ENCODE measurements around the gene SMIM10L1. TPM values are rescaled to one million over a fixed set of nuclear protein-coding genes. Genes with fewer than 3 reads are reported as not detected.

Gene SMIM10L1
- total RNA-seq, 1 donor from 2014 or later = 25.5 TPM

DNA sequence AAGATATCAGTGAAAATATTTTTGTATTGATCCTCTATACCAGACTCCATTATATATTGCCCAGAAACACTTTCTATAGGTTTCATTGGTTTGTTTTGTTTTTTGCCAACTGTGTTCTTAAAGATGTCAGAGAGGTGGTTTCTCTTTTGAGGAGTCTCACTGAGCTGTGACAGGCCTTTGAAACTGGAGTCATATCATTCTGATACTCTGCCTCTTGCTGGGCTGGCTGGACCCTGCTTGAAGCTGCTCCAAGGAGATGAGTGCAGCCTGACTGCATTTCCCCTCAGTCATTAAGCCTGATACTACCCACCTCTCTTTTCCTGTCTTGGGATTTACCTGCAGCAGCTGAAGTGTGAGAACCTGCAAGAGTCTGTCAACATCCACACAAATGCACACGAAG is 20.2 kb upstream of the SMIM10L1 start:
- TF ChIP-seq, protein P1, sequence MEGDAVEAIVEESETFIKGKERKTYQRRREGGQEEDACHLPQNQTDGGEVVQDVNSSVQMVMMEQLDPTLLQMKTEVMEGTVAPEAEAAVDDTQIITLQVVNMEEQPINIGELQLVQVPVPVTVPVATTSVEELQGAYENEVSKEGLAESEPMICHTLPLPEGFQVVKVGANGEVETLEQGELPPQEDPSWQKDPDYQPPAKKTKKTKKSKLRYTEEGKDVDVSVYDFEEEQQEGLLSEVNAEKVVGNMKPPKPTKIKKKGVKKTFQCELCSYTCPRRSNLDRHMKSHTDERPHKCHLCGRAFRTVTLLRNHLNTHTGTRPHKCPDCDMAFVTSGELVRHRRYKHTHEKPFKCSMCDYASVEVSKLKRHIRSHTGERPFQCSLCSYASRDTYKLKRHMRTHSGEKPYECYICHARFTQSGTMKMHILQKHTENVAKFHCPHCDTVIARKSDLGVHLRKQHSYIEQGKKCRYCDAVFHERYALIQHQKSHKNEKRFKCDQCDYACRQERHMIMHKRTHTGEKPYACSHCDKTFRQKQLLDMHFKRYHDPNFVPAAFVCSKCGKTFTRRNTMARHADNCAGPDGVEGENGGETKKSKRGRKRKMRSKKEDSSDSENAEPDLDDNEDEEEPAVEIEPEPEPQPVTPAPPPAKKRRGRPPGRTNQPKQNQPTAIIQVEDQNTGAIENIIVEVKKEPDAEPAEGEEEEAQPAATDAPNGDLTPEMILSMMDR (IDR thresholded peaks at IDR 0.05; ENCODE audit: unreplicated experiment) = no peak

DNA sequence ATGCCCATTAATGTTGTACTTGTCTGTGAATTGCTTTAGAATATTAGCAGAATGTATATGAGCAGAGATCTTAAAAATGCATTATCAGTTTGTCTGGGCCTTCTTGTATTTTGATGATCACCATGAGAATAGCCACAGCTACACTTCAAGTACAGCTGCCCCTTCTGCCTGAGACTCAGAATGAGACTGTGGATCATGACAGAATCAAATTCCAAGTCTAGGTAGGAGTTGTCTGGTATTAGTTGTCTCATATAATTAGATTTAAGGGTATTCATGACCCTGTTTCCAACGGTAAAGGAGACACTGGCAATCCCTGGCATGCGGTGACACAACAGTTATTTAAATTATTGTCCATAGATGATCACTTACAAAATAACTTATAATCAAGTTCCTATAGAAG is 18.3 kb upstream of the SMIM10L1 start:
- H3K36me3 Mint-ChIP-seq (ENCODE audit: insufficient read depth) = peaks cover 50% of the 10 kb centered on the region

More for the DNA sequence above, 20.2 kb upstream of the SMIM10L1 start:
- Mint-ChIP-seq H3K4me3 (ENCODE audit: low read depth) (no peak overlapping the region), H3K36me3 (ENCODE audit: insufficient read depth) (peaks cover 49% of the 10 kb centered on the region), H3K27me3 (no peaks in the 10 kb centered on the region), H3K9me3 (ENCODE audit: low read depth) (peaks cover 39% of the 10 kb centered on the region), H3K27ac (no peak overlapping the region), H3K4me1 (ENCODE audit: low read depth) (no peaks in the 10 kb centered on the region)
- DNase-seq (ENCODE audit: low spot score, unreplicated experiment) = no peak

DNA sequence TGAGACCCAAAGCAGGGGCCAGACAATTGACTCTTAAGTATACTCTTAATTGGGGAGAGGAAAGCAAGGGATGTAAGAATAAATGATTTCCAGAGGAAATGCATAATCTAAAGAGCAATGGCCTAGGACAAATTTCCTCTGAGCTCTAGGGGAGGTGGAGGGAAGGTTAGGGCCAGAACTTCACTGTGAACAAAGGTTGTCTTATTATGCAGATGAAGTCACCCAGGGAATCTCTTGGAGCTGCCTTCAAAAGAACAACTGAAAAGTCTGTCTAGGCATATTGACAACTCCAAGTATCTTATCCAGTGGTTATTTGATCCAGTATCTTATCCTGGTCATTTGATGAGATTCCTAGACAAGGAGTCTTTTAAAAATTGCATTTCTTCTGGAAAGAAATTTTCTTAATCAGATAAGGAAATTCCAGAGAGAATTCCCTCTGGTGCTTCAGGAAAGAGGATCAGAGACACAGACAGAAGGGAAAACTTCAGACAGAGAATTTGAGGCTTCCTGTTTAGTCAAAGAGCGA is 16.5 kb upstream of the SMIM10L1 start:
- DNase-seq (ENCODE audit: low spot score, unreplicated experiment) = no peak

More for the DNA sequence above, 18.3 kb upstream of the SMIM10L1 start:
- no peaks in the 10 kb centered on the region for H3K4me1 Mint-ChIP-seq (ENCODE audit: low read depth)
- no peak for DNase-seq (ENCODE audit: low spot score, unreplicated experiment)
- H3K9me3 Mint-ChIP-seq (ENCODE audit: low read depth) = peaks cover 35% of the 10 kb centered on the region
- no peak overlapping the region for H3K27ac Mint-ChIP-seq
- no peak overlapping the region for H3K4me3 Mint-ChIP-seq (ENCODE audit: low read depth)
- H3K27me3 Mint-ChIP-seq = no peaks in the 10 kb centered on the region
- TF ChIP-seq, protein P1 (IDR thresholded peaks at IDR 0.05; ENCODE audit: unreplicated experiment) = no peak

DNA sequence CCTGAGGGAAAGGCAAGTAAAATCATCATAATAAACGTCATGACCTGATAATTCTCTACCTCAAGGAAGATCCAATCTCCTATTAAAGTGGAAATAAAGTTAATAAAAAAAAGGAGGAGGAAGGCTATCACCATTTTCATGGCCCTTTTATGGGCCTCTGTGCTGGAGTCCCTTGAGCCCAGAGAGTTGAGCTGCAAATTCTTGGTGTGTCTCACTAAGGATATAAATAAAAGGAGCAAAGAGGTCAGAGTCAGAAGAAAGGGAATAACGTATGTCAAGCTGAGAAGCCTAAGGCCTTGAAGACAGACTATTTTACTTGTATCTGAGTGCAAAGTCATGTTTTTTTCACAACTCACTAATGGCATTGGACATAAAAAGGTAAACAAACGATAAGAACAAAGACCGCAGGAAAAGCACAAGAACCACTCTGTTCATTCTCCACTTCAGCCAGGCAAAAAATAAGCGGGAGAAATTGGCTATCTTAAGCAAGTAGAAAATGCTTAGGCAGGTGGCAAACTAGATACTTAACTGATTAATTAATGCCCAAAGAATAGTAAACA is 12.0 kb upstream of the SMIM10L1 start:
- H3K36me3 Mint-ChIP-seq (ENCODE audit: insufficient read depth) = peaks cover 42% of the 10 kb centered on the region
- H3K27ac Mint-ChIP-seq = peak overlapping the region; percentile 70
- H3K27me3 Mint-ChIP-seq = no peaks in the 10 kb centered on the region
- no peak overlapping the region for H3K4me3 Mint-ChIP-seq (ENCODE audit: low read depth)
- H3K9me3 Mint-ChIP-seq (ENCODE audit: low read depth) = peaks cover 19% of the 10 kb centered on the region
- no peak for DNase-seq (ENCODE audit: low spot score, unreplicated experiment)
- H3K4me1 Mint-ChIP-seq (ENCODE audit: low read depth) = peaks cover 10% of the 10 kb centered on the region
- TF ChIP-seq, protein P1 (IDR thresholded peaks at IDR 0.05; ENCODE audit: unreplicated experiment) = no peak

More for the DNA sequence above, 16.5 kb upstream of the SMIM10L1 start:
- peaks cover 50% of the 10 kb centered on the region for H3K36me3 Mint-ChIP-seq (ENCODE audit: insufficient read depth)
- TF ChIP-seq, protein P1 (IDR thresholded peaks at IDR 0.05; ENCODE audit: unreplicated experiment) = no peak
- no peak overlapping the region for H3K4me3 Mint-ChIP-seq (ENCODE audit: low read depth)
- H3K4me1 Mint-ChIP-seq (ENCODE audit: low read depth) = peaks cover 6% of the 10 kb centered on the region
- H3K9me3 Mint-ChIP-seq (ENCODE audit: low read depth) = peaks cover 32% of the 10 kb centered on the region
- H3K27ac Mint-ChIP-seq = no peak overlapping the region
- no peaks in the 10 kb centered on the region for H3K27me3 Mint-ChIP-seq

DNA sequence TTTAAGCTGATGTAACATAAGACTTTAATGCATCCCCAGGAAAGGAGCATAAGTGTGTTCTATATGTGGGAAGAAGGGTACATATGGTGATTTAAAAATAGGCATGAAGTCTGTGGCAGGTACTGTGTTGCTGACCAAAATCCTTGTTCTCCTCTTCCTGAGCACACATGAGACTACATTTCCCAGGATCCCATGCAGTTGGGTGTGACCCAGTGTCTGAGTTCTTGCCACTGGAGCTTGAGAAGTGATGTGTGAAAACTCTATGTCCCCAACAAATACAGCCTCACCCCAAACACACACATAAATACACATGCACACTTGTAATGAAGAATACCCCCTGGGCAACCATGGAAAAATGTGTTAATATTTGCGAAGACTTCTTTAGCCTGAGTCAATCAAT is 8.5 kb upstream of the SMIM10L1 start:
- no peaks in the 10 kb centered on the region for H3K27me3 Mint-ChIP-seq
- no peak overlapping the region for H3K4me3 Mint-ChIP-seq (ENCODE audit: low read depth)
- H3K4me1 Mint-ChIP-seq (ENCODE audit: low read depth) = peaks cover 11% of the 10 kb centered on the region
- no peak for DNase-seq (ENCODE audit: low spot score, unreplicated experiment)
- H3K36me3 Mint-ChIP-seq (ENCODE audit: insufficient read depth) = peaks cover 26% of the 10 kb centered on the region
- TF ChIP-seq, protein P1 (IDR thresholded peaks at IDR 0.05; ENCODE audit: unreplicated experiment) = no peak
- H3K9me3 Mint-ChIP-seq (ENCODE audit: low read depth) = no peaks in the 10 kb centered on the region
- H3K27ac Mint-ChIP-seq = no peak overlapping the region
